ENCODE data around the gene FAM227A. TPM values are rescaled to one million over a fixed set of nuclear protein-coding genes. Genes with fewer than 3 reads are reported as not detected.

Gene FAM227A
- total RNA-seq: 1 to 10 TPM in 1 of 4 donors, under 1 TPM in 3; 0.07 to 1.2 (median 0.60) TPM

DNA sequence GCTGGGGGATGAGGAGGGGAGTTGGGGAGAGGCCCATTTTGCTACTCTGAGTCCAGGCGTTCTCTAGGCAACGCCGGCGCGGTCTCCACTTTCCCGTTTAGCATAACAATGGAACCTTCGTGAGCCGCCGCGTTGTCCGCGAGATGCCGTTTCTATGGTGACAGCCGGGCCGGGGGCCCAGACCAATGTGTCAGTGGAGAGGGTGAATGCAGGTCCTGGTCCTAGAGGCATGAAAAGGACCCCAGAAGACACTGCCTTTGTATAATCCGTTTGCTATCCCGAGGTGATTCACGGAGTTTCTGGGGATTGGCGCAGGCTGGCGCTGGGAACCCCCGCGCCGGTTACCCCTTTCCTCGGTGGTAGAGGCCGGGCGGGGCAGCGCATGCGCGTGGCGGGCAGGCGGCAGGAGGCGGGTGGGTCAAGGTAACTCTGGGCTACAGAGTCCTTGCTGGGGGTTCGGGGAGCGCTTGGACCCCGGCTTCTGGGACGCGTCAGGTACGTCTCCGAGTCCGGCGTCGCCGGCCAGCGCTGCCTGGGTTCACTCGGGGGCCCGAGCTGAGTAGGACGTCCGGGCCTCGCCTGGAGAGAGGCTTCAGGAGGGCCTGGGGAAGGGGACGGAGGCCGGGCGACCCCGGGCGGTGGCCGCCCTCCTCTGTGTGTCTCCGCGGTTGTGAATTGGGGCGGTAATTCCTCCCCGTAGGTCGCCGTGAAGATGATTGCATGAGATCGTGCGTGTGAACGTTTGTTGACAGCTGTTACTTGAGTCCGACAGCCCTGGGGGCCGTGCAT lies at the start of gene FAM227A, which contains the start of gene CBY1:
Gene FAM227A (minus strand): TSS at position 137 of the 789 bp plus-strand sequence. CDS start 6,224 bp downstream, outside the sequence.
Gene CBY1 (plus strand): TSS at position 383 of the 789 bp plus-strand sequence. CDS start 11,417 bp downstream, outside the sequence.
- H3K36me3 ChIP-seq: peaks cover 0 to 11% of the 10 kb centered on the region in 2 donors
- TF ChIP-seq EP300 (IDR thresholded peaks at IDR 0.05) (no peak), CTCF (IDR thresholded peaks at IDR 0.05) (peak in 2 of 4 experiments; percentile 10 to 12), POLR2AphosphoS5 (IDR thresholded peaks at IDR 0.05) (peak; percentile 49), POLR2A (IDR thresholded peaks at IDR 0.05) (peak; percentile 47 to 52)
- H3K27me3 ChIP-seq: no peaks in the 10 kb centered on the region
- peak within 1 kb of the TSS; percentile 90 to 96 for H3K4me3 ChIP-seq
- peaks cover 0 to 29% (median 8%) of the 10 kb centered on the region in 3 donors for H3K4me1 ChIP-seq
- peak; percentile 94 for ATAC-seq
- H3K27ac ChIP-seq: peak within 1 kb of the TSS; percentile 74 to 94 (median 90)
- H3K9me3 ChIP-seq: no peaks in the 10 kb centered on the region
- 0% methylated on average over 2 of the region's 66 CpGs for WGBS, 2 donors (ENCODE audit: low coverage in 1 of 2)

GRCh38 chr22:38705235-38706100 lies 49.3 kb upstream of the FAM227A start, which contains the start of gene GTPBP1:
GTPBP1 (plus strand) TSS chr22:38705944; CDS start chr22:38705956, 12 bp downstream.
- TF ChIP-seq POLR2AphosphoS5 (IDR thresholded peaks at IDR 0.05): peak; percentile 73
- TF ChIP-seq EP300 (IDR thresholded peaks at IDR 0.05): no peak
- peak; percentile 83 to 90 for TF ChIP-seq POLR2A (IDR thresholded peaks at IDR 0.05)
- TF ChIP-seq CTCF (IDR thresholded peaks at IDR 0.05): peak in 1 of 4 experiments; percentile 41
- WGBS, 2 donors (ENCODE audit: low coverage in 1 of 2): 0% methylated on average over 5 to 18 of the region's 55 CpGs
- Histone ChIP-seq H3K27me3 (no peaks in the 10 kb centered on the region), H3K4me1 (peaks cover 6 to 53% (median 14%) of the 10 kb centered on the region in 3 donors), H3K9me3 (no peaks in the 10 kb centered on the region), H3K36me3 (peaks cover 0 to 15% of the 10 kb centered on the region in 2 donors), H3K4me3 (peak within 1 kb of the TSS; percentile 85 to 88), H3K27ac (peak within 1 kb of the TSS; percentile 87 to 100 (median 99))
- ATAC-seq: peak; percentile 91

DNA sequence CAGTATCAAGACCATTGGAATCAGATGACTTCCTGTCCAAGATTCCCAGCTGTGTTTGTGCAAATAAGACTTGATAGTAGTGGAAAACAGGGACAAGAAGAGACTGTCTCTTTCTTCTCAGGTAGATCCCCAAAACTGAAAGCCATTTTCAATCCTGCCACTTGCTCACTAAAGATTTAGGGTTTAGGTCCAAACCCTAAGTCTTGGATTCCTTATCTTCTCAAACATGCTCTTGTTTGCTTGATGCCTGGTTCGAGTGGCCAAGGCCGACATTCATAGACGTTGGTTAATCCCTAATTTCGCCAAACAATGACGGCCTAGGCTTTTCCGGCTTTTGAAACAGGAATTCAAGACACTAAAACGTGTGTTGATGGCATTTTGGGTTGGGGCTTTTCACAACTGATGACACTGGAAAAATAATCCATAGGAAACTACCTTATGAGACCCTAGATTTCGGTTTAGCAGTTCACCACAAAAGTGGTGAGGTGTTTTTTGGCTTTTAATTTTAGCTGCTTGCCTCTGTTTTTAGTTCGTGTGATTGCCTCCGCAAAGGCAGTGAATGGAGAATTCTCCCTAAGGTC lies 48.6 kb upstream of the FAM227A start:
- ATAC-seq: no peak
- Histone ChIP-seq H3K27ac (peak overlapping the region; percentile 75 to 100 (median 86)), H3K4me3 (peak overlapping the region; percentile 17 to 40), H3K9me3 (no peaks in the 10 kb centered on the region), H3K4me1 (peaks cover 6 to 54% (median 14%) of the 10 kb centered on the region in 3 donors), H3K27me3 (no peaks in the 10 kb centered on the region), H3K36me3 (peaks cover 0 to 7% of the 10 kb centered on the region in 2 donors)
- 8 to 16% methylated on average over 10 of the region's 10 CpGs for WGBS, 2 donors (ENCODE audit: low coverage in 1 of 2)
- TF ChIP-seq CTCF (IDR thresholded peaks at IDR 0.05): no peak
- TF ChIP-seq POLR2AphosphoS5 (IDR thresholded peaks at IDR 0.05): no peak
- no peak for TF ChIP-seq EP300 (IDR thresholded peaks at IDR 0.05)
- TF ChIP-seq POLR2A (IDR thresholded peaks at IDR 0.05): no peak

- H3K9me3 ChIP-seq: no peaks in the 10 kb centered on the region
- H3K27ac ChIP-seq: peak within 1 kb of the TSS; percentile 81 to 99 (median 94)
- peak; percentile 92 to 97 for TF ChIP-seq POLR2A (IDR thresholded peaks at IDR 0.05)
- peak; percentile 93 for TF ChIP-seq POLR2AphosphoS5 (IDR thresholded peaks at IDR 0.05)
- peak; percentile 82 for TF ChIP-seq EP300 (IDR thresholded peaks at IDR 0.05)
- peak in 2 of 4 experiments; percentile 39 to 40 for TF ChIP-seq CTCF (IDR thresholded peaks at IDR 0.05)
- ATAC-seq: peak; percentile 70
- no peaks in the 10 kb centered on the region for H3K36me3 ChIP-seq
- peak within 1 kb of the TSS; percentile 46 to 89 for H3K4me3 ChIP-seq
- H3K4me1 ChIP-seq: peaks cover 0 to 59% (median 30%) of the 10 kb centered on the region in 3 donors
- H3K27me3 ChIP-seq: no peaks in the 10 kb centered on the region
- WGBS, 2 donors (ENCODE audit: low coverage in 1 of 2): 3 to 5% methylated on average over 4 to 11 of the region's 94 CpGs
Measured at GRCh38 chr22:38700789-38701628, 44.8 kb upstream of the FAM227A start, which contains the start of gene JOSD1. JOSD1 (minus strand) TSS chr22:38700943; CDS start chr22:38699987, 956 bp downstream.
